G401.6 (cell line): ENCODE measurements around the gene LRPPRC.
"Not testable (repeated sequence)": the region's sequence is repeated elsewhere in the genome, so short reads cannot be mapped to it uniquely, and the experiment has no call there.

Experiments
- FAIRE-seq: peaks from 2 replicates; lab custom pipeline; 2012; peaks lifted over from hg19 to GRCh38; lab: Jason Lieb, UNC

Gene LRPPRC

GRCh38 chr2:43995733-43996533, at the start of gene LRPPRC:
Gene LRPPRC, minus strand, starts transcription at chr2:43995989. Its CDS starts 42 bp downstream, at chr2:43995947.
- peak; percentile 95 for FAIRE-seq

GRCh38 chr2:44045061-44045460, 49.3 kb upstream of the LRPPRC start:
- no peak for FAIRE-seq

DNA sequence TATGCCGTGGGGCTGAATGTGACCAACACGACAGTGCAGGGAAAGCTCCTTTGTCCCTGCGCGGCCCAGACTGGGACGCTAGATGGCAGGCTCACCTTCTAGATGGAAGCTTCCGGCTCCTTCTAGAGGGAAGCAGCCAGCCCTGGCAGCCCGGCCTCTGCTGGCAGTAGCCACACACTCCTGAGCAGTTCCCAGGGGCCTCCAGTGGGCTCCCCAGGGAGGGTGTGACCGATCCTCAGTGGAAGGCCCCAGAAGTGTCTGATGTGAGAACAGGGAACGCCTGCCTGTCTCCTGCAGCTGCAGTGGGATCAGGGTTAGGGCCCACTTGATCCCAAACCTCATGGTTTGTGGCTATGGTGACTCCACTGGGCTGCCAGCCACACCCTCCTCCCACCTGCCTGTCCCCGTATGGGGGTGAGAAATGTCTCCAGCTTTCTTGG, 48.5 kb upstream of the LRPPRC start:
- peak; percentile 17 for FAIRE-seq

- FAIRE-seq, result no peak
Measured at GRCh38 chr2:44040365-44040764, 44.6 kb upstream of the LRPPRC start.

DNA sequence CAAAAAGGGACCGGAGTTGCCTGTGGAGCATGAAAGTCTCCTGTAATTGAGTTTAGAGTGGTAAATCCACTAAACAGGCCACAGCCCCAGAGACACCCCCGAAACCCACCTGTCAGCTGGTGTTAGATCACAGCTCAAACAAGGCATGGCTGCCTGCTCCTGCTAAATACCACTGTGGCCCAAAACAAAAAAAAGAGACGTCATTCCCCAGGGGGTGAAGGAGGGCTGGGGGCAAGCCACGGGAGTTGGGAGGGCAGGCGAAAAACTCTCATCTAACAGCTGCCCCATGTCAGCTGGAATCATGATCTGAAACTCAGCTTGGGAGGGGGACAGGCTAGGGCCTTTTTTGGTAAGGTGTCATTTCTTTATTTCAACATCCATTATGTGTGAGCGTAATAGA, 42.5 kb upstream of the LRPPRC start:
- FAIRE-seq, result no peak

GRCh38 chr2:44037221-44037620, 41.4 kb upstream of the LRPPRC start:
- no peak for FAIRE-seq

DNA sequence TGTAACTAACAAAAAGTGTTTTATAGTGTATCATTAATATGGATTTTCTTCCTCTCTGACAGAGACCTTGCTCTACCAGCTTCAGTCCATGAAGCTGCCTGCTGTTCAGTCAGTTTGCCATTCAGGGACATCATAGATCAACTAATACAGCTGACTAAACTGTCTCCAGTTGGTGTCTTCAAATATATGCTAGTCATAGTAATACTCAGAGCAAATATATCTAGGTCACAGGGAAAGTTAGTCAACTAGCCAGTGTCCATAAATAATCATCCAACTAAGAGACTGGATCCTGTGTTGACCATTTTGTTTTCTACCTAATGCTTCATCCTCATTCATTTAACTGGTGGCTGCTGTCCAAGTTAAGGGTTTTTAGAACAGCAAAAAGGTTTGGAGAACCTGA, 38.2 kb upstream of the LRPPRC start:
- no peak for FAIRE-seq

- FAIRE-seq, result not testable (repeated sequence)
Measured at GRCh38 chr2:44027076-44027475, 31.3 kb upstream of the LRPPRC start.

GRCh38 chr2:44016282-44016681, 20.5 kb upstream of the LRPPRC start:
- no peak for FAIRE-seq

DNA sequence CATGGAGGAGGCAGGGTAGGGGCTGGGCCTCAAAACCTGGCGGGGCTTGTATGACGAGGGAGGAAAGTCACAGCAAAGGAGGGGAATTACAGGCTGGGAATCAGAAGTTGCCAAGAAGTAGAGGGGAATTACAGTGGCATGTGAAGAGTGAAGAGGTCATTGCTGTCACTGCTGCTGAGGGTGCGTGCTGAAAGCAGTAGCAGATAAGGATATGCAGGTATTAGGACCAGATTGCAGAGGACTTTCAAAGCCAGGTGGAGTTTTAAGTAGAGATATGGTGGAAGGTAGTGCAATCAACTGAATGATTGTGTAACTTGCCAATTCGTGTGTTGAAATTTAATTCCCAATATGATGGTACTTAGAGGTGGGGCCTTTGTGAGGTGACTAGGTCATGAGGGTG, 19.4 kb upstream of the LRPPRC start:
- FAIRE-seq, result no peak

DNA sequence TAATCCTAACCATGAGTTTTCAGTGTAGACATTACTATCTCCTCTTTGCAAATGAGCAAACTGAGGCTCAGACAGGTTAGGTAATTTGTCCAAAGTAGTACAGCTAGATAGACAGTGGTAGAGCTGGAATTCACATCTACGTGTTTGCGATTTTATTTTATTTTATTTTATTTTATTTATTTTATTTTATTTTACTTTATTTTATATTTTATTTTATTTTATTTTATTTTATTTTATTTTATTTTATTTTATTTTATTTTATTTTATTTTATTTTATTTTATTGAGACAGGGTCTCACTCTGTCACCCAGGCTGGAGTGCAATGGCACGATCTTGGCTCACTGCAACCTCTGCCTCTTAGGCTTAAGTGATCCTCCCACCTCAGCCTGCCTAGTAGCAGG, 17.4 kb upstream of the LRPPRC start:
- FAIRE-seq, result peak; percentile 74

- no peak for FAIRE-seq
Measured at GRCh38 chr2:44010266-44010665, 14.5 kb upstream of the LRPPRC start.

DNA sequence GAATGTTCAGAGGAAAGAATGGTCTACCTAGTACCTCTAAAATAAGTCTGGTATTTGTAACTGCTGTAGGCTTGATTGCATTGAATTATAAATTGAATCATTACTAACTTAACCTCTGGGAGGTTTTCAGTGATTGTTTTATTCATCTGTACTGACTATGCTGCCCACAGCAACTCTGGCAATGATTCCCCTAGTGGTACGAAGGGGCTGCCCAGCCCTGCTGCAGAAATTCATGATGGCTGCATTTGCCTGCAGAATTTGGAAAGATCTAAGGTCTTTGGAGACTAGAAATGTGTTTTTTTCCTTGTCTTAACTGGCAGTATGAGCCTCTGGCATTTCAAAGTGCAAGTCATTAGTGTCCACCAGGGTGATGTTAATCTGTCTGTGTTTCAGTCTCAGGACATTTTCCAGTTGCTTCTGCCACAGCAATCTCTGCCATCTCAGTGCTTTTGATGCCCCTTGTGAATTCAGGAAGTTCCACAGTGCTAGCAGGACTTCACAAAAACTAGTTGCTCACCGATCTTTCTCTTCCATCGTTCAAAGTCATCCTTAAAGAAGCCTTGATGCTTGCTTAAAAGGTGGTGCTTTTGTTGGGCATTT, 13.4 kb upstream of the LRPPRC start:
- FAIRE-seq, result no peak

GRCh38 chr2:44005846-44006245, 10.1 kb upstream of the LRPPRC start:
- FAIRE-seq, result no peak

DNA sequence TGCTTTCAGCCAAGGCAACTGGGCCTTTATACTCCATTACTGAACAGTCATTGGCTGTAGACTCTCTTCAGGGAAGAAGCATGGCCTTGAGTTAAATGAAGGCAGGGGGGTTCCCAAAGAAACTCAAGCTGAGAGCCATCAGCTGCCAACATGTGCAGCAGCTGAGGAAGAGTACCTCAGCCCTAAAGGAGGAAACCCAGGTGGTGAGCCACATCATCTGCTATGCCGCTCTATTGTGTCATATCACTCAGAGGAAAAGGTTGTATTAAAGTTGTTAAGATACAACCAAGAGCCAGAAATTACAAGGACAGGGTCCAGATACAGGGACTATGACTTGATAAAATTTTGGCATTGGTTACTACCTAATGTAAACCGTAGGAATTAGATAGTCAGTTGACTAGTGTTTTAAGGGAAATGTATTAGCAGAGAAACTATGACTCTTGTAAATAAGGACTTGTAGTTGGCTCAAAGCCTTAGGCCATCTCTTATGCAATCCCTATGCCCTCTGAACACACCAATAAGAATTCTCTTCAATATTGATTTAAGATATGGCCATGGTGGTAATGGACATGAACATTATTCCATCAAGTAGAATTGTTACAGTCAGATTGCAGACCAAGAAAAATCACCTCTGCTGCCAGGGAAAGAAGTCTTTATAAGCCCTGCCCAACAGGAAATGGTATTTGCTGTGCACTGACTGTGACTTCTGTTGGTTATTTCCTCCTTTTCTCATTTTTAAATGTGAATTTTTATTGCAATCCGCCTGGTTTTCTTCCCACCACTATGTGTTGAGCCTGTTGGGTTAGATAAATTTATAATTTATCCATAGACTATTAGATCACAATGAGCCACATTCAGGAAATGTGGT, 9.2 kb upstream of the LRPPRC start:
- FAIRE-seq, result no peak

DNA sequence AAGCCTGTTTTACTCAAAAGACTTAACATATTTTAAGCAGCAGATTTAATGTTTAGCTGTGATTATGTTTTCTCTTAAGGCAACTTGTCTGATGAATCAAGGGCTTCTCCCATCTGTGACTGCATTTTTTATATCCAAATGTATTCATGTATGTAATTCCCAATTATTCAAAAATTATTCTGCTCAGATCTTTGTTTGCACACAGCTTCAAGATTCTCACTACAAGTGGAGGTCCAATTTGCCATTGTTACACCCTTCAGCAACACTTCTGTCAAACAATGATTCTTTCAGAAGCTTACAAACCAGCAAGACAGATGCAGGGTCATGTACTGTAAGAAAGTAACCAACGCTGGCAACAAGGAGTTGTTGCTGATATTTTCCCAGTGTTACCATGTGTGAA, 5.9 kb upstream of the LRPPRC start:
- no peak for FAIRE-seq

DNA sequence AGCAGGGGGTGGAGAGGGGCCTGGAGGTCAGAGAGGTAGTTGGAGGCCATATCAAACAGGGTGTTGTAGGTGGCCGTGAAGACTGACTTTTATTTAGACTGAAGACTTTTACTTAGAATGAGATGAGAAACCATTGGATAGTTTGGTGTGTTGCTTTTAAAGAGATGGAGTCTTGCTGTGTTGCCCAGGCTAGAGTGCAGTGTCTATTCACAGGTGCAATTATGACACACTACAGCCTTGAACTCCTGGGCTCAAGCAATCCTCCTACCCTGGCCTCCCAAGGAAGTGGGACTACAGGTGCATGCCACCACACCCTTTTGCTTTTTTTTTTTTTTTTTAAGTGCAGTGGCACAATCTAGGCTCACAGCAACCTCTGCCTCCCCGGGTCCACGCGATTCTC, 2.5 kb upstream of the LRPPRC start:
- no peak for FAIRE-seq

- no peak for FAIRE-seq
Measured at GRCh38 chr2:43993437-43993836, 2.4 kb downstream of the LRPPRC start.

DNA sequence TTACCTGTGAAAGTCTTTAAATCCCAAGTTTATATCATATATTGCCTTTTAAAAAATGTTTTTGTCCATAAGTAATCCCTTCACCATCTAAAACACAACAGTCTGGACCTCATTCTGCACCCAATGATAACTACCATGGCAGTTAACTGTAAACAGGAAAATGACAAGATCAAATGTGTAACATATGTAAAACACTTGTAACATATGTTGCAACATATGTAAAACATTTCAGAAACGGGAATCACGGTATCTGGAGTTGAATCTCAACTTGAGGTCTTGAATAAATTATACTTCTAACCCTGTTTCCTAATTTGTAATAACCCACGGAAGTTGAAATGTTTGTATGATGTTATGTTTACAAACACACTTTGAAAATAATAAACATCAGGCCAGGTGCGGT, 6.2 kb downstream of the LRPPRC start:
- no peak for FAIRE-seq

DNA sequence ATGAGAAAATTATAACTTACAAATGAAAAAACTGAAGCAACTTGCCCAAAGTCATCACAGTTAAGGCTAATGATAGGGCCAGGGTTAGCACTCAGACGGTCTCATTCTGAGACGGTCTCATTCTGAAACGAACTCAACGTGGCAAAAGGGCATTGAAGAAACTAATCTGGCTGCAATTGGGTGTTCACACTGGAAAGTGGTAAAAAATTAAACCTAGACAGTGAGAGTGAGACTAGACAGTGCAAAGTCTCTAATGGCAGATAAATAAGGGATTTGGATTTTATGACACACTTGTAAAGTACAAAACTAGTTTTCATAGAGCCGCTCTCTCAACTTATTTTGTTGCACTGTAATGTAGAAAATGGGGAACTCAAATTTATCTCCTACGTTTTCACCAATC, 9.2 kb downstream of the LRPPRC start:
- FAIRE-seq, result no peak

- FAIRE-seq, result no peak
Measured at GRCh38 chr2:43985359-43985758, 10.4 kb downstream of the LRPPRC start.

GRCh38 chr2:43984533-43984932, 11.3 kb downstream of the LRPPRC start:
- FAIRE-seq, result no peak

DNA sequence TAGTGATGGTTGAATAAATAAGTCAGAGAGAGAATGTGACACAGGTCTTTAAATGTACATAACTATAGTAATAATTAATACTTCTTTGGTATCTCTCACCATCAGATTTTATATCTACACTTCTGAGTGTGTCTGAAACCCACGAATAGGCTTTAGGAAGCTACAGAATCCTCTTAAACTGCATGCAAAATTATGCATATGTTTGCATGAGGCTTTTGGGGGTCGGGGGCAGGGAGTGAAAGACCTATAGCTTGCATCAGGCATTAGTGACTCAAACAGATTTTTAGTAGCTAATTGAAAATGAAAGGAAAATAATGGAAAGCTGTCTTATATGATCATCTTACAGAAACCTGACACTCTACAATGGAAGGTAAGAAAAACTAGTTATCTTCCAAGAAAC, 14.9 kb downstream of the LRPPRC start:
- FAIRE-seq, result no peak
